Spleen (tissue), 7 donors: ENCODE measurements around the gene SETX.

Source experiments
- CTCF ChIP-seq, 11 experiments: fragments of 200-600 bp in 7 of 11; fragments of 450-650 bp in 4 of 11; sonication (generic) in 4 of 11; IDR thresholded peaks in 8 of 11; conservative IDR thresholded peaks in 3 of 11; 1 replicate in 7 of 11; 2 replicates in 4 of 11; pipeline versions ENCODE4 v1.4.0 to v1.8.0; 2016 to 2021; ENCODE audit warnings: antibody characterized with exemption in 11 of 11, inconsistent platforms in 4 of 11, mild to moderate bottlenecking in 1 of 11
- POLR2AphosphoS5 ChIP-seq, 3 donors: sonication (generic); formaldehyde crosslinking; IDR thresholded peaks; one replicate each; pipeline ENCODE4 v1.5.1; 2017; ENCODE audit warnings: antibody characterized with exemption in 3 of 3
- donor health status: DM: no; HTN: no; CAD: no; lungs with moderate emphysema.
- donor health status: DM: no; HTN: no; CAD: no.
- donor health status: DM: no; HTN: no; CAD: no.

- TF ChIP-seq CTCF (IDR thresholded peaks at IDR 0.05 in 8 of 11, conservative IDR thresholded peaks at IDR 0.05 in 3 of 11), result no peak
- no peak for TF ChIP-seq POLR2AphosphoS5 (IDR thresholded peaks at IDR 0.05)
Measured at GRCh38 chr9:132395560-132395959, 40.8 kb upstream of the SETX start.
